ENCODE results near the gene PTPRN2. TPM values are rescaled to one million over a fixed set of nuclear protein-coding genes. Genes with fewer than 3 reads are reported as not detected.

Gene PTPRN2
- total RNA-seq, 4 donors from 2014 or later = 6.6 to 10.7 (median 8.2) TPM

- Histone ChIP-seq H3K4me3 (no peak overlapping the region), H3K27ac (no peak overlapping the region), H3K4me1 (no peaks in the 10 kb centered on the region), H3K36me3 (peaks cover 0 to 4% (median 0%) of the 10 kb centered on the region in 3 donors), H3K9me3 (peaks cover 0 to 3% (median 0%) of the 10 kb centered on the region in 4 donors), H3K27me3 (no peaks in the 10 kb centered on the region)
- no peak for DNase-seq (ENCODE audit: low spot score in 2 of 2)
- 68 to 78% methylated on average over 32 of the region's 32 CpGs for WGBS, 2 donors
- TF ChIP-seq POLR2A (IDR thresholded peaks at IDR 0.05) (no peak), EP300 (IDR thresholded peaks at IDR 0.05) (no peak)
- TF ChIP-seq, protein P1, sequence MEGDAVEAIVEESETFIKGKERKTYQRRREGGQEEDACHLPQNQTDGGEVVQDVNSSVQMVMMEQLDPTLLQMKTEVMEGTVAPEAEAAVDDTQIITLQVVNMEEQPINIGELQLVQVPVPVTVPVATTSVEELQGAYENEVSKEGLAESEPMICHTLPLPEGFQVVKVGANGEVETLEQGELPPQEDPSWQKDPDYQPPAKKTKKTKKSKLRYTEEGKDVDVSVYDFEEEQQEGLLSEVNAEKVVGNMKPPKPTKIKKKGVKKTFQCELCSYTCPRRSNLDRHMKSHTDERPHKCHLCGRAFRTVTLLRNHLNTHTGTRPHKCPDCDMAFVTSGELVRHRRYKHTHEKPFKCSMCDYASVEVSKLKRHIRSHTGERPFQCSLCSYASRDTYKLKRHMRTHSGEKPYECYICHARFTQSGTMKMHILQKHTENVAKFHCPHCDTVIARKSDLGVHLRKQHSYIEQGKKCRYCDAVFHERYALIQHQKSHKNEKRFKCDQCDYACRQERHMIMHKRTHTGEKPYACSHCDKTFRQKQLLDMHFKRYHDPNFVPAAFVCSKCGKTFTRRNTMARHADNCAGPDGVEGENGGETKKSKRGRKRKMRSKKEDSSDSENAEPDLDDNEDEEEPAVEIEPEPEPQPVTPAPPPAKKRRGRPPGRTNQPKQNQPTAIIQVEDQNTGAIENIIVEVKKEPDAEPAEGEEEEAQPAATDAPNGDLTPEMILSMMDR (IDR thresholded peaks at IDR 0.05) = no peak
Observed at GRCh38 chr7:157540606-157541294, 1046.9 kb downstream of the PTPRN2 start.

GRCh38 chr7:157540020-157540419 is 1047.6 kb downstream of the PTPRN2 start:
- H3K36me3 ChIP-seq = peaks cover 0 to 4% (median 0%) of the 10 kb centered on the region in 3 donors
- TF ChIP-seq POLR2A (IDR thresholded peaks at IDR 0.05) = no peak
- TF ChIP-seq, protein P1 (IDR thresholded peaks at IDR 0.05) = no peak
- no peak for TF ChIP-seq EP300 (IDR thresholded peaks at IDR 0.05)
- DNase-seq (ENCODE audit: low spot score in 2 of 2) = no peak
- no peaks in the 10 kb centered on the region for H3K4me1 ChIP-seq
- H3K4me3 ChIP-seq = no peak overlapping the region
- no peaks in the 10 kb centered on the region for H3K27me3 ChIP-seq
- peaks cover 0 to 3% (median 0%) of the 10 kb centered on the region in 4 donors for H3K9me3 ChIP-seq
- H3K27ac ChIP-seq = no peak overlapping the region
- WGBS, 2 donors = 92 to 95% methylated on average over 18 of the region's 18 CpGs

DNA sequence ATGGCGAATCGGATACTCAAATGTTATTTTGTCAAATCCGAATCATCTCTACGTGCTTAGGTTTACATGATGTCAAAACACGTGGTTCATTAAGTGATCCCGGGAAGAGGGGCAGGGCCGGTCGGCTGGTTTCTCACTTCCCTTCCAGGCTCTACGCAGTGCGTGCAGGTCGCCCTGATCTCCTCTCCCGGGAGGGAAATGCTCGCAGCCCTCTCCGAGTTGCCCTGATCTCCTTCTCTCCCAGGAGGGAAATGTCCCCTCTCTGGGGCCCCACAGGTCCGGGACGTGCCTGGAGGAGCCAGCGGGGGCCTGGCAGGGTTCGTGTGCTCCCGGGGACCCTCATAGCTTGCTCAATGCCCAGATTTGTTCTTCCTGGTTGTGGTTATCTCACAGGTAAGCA is 1048.1 kb downstream of the PTPRN2 start:
- Histone ChIP-seq H3K4me3 (no peak overlapping the region), H3K4me1 (no peaks in the 10 kb centered on the region), H3K36me3 (peaks cover 0 to 4% (median 0%) of the 10 kb centered on the region in 3 donors), H3K27me3 (no peaks in the 10 kb centered on the region), H3K9me3 (peaks cover 0 to 3% (median 0%) of the 10 kb centered on the region in 4 donors), H3K27ac (no peak overlapping the region)
- DNase-seq (ENCODE audit: low spot score in 2 of 2) = no peak
- WGBS, 2 donors = 91 to 94% methylated on average over 17 to 19 of the region's 19 CpGs
- TF ChIP-seq, protein P1 (IDR thresholded peaks at IDR 0.05) = no peak
- TF ChIP-seq EP300 (IDR thresholded peaks at IDR 0.05) = no peak
- TF ChIP-seq POLR2A (IDR thresholded peaks at IDR 0.05) = no peak

DNA sequence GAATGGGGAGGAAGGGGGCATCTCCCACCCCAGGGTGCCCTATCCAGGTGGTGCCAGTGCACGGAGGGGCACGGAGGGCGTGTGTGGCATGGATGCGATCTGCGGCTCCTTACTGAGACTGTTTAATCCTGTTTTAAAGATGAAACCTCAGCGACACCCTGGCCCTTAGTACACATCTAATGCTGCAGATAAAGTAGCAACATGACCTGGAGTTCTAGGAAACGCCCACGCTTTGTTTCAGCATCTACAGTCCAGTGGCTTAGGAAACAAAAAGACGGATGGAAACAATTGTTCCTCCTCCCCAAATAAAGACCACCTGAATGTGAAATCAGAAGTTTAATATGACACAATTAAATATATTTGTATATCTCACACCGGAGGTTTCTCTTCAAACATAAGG is 1048.9 kb downstream of the PTPRN2 start:
- WGBS, 2 donors = 91 to 97% methylated on average over 10 of the region's 10 CpGs
- no peak for DNase-seq (ENCODE audit: low spot score in 2 of 2)
- H3K4me1 ChIP-seq = no peaks in the 10 kb centered on the region

GRCh38 chr7:157538321-157538720 is 1049.3 kb downstream of the PTPRN2 start:
- 95 to 96% methylated on average over 11 of the region's 11 CpGs for WGBS, 2 donors
- Histone ChIP-seq H3K9me3 (peaks cover 0 to 7% (median 0%) of the 10 kb centered on the region in 4 donors), H3K36me3 (peaks cover 0 to 4% (median 0%) of the 10 kb centered on the region in 3 donors), H3K27ac (no peak overlapping the region), H3K4me3 (no peak overlapping the region), H3K27me3 (no peaks in the 10 kb centered on the region), H3K4me1 (no peaks in the 10 kb centered on the region)
- TF ChIP-seq POLR2A (IDR thresholded peaks at IDR 0.05) (no peak), EP300 (IDR thresholded peaks at IDR 0.05) (no peak)
- TF ChIP-seq, protein P1 (IDR thresholded peaks at IDR 0.05) = no peak
- no peak for DNase-seq (ENCODE audit: low spot score in 2 of 2)

More for the DNA sequence above, 1048.9 kb downstream of the PTPRN2 start:
- Histone ChIP-seq H3K36me3 (peaks cover 0 to 4% (median 0%) of the 10 kb centered on the region in 3 donors), H3K9me3 (peaks cover 0 to 3% (median 0%) of the 10 kb centered on the region in 4 donors), H3K27me3 (no peaks in the 10 kb centered on the region), H3K27ac (no peak overlapping the region), H3K4me3 (no peak overlapping the region)
- TF ChIP-seq POLR2A (IDR thresholded peaks at IDR 0.05) (no peak), EP300 (IDR thresholded peaks at IDR 0.05) (no peak)
- TF ChIP-seq, protein P1 (IDR thresholded peaks at IDR 0.05) = no peak
